GM23338 (cell line): ENCODE data around the gene NEURL1B. TPM values are rescaled to one million over a fixed set of nuclear protein-coding genes. Genes with fewer than 3 reads are reported as not detected.

ENCODE experiments used
- ATAC-seq: fragments of 200-7000 bp; cut with Tn5 transposase; 3 replicates; pipeline ENCODE4 v1.9.1; 2020
- DNase-seq: peaks from one replicate; pipeline ENCODE4 v3.0.0-alpha.2; 2015; ENCODE audit warnings: low spot score
- H2AFZ ChIP-seq: fragments of 200-600 bp; sonication (generic); 2 replicates; pipeline ENCODE4 v1.8.0; 2016; ENCODE audit warnings: antibody characterized with exemption, mild to moderate bottlenecking, moderate library complexity
- H3F3A ChIP-seq: fragments of 200-600 bp; sonication (generic); replicated peaks from 2 replicates; pipeline ENCODE4 v1.8.0; 2017; ENCODE audit warnings: antibody characterized with exemption, mixed run types, low read depth
- H3K27ac ChIP-seq: fragments of 200-600 bp; sonication (generic); 2 replicates; pipeline ENCODE4 v1.6.1; 2016; ENCODE audit warnings: low read depth
- H3K27me3 ChIP-seq: fragments of 200-600 bp; sonication (generic); 2 replicates; pipeline ENCODE4 v1.8.0; 2016; ENCODE audit warnings: mild to moderate bottlenecking, mixed run types, moderate library complexity; ENCODE audit not compliant: insufficient read depth
- H3K36me3 ChIP-seq: fragments of 200-600 bp; sonication (generic); 2 replicates; pipeline ENCODE4 v1.8.0; 2016; ENCODE audit warnings: mild to moderate bottlenecking; ENCODE audit not compliant: insufficient read depth
- H3K4me1 ChIP-seq: fragments of 200-600 bp; sonication (generic); 2 replicates; pipeline ENCODE4 v1.8.0; 2016; ENCODE audit warnings: mild to moderate bottlenecking, moderate library complexity; ENCODE audit not compliant: insufficient read depth
- H3K4me2 ChIP-seq: fragments of 200-600 bp; sonication (generic); 2 replicates; pipeline ENCODE4 v1.7.1; 2017; ENCODE audit warnings: mixed run types
- H3K4me3 ChIP-seq: fragments of 200-600 bp; sonication (generic); 2 replicates; pipeline ENCODE4 v1.6.1; 2016; ENCODE audit warnings: mixed run types
- H3K79me2 ChIP-seq: fragments of 200-600 bp; sonication (generic); replicated peaks from 2 replicates; pipeline ENCODE4 v1.8.0; 2017; ENCODE audit warnings: mild to moderate bottlenecking; ENCODE audit not compliant: insufficient read depth
- H3K9me2 ChIP-seq: fragments of 200-600 bp; sonication (generic); 2 replicates; pipeline ENCODE4 v1.8.0; 2017; ENCODE audit not compliant: insufficient read depth
- H4K20me1 ChIP-seq: fragments of 200-600 bp; sonication (generic); replicated peaks from 2 replicates; pipeline ENCODE4 v1.8.0; 2017; ENCODE audit warnings: mild to moderate bottlenecking; ENCODE audit not compliant: insufficient read depth
- H3K27ac Mint-ChIP-seq: 2 replicates; pipeline ENCODE4 v1.8.0; 2020; ENCODE audit warnings: inconsistent platforms, mild to moderate bottlenecking, moderate library complexity, mixed read lengths
- H3K27me3 Mint-ChIP-seq: 3 replicates; pipeline ENCODE4 v1.8.0; 2022; ENCODE audit warnings: low read depth, mild to moderate bottlenecking, moderate library complexity, mixed read lengths, inconsistent platforms; ENCODE audit not compliant: insufficient read depth, poor library complexity
- H3K36me3 Mint-ChIP-seq: 3 replicates; pipeline ENCODE4 v1.8.0; 2021; ENCODE audit warnings: low read depth, mild to moderate bottlenecking, inconsistent platforms, moderate library complexity, mixed read lengths
- H3K4me1 Mint-ChIP-seq: 3 replicates; pipeline ENCODE4 v1.8.0; 2020; ENCODE audit warnings: mild to moderate bottlenecking, inconsistent platforms, mixed read lengths
- H3K4me3 Mint-ChIP-seq: 3 replicates; pipeline ENCODE4 v1.8.0; 2021; ENCODE audit warnings: moderate library complexity, mild to moderate bottlenecking, inconsistent platforms, mixed read lengths
- H3K9me3 Mint-ChIP-seq: 3 replicates; pipeline ENCODE4 v1.8.0; 2020; ENCODE audit warnings: moderate library complexity, mild to moderate bottlenecking, inconsistent platforms, mixed read lengths
- CREB1 ChIP-seq: fragments of 250-450 bp; sonication (Bioruptor Pico); IDR thresholded peaks from 2 replicates; pipeline ENCODE4 v1.5.0; 2020; ENCODE audit warnings: low read depth, mild to moderate bottlenecking, moderate library complexity
- CTCF ChIP-seq, 2 experiments: fragments of 200-600 bp in 1 of 2; sonication (generic) in 1 of 2; conservative IDR thresholded peaks; 2 replicates each; pipeline versions ENCODE4 v1.5.1 to v1.6.1; 2016 to 2017; ENCODE audit warnings: antibody characterized with exemption in 2 of 2, low read depth in 2 of 2, mild to moderate bottlenecking in 2 of 2, moderate library complexity in 1 of 2
- ETS1 ChIP-seq: IDR thresholded peaks from 2 replicates; pipeline ENCODE4 v1.6.1; 2016; ENCODE audit warnings: antibody characterized with exemption
- EZH2 ChIP-seq: fragments of 200-600 bp; sonication (generic); IDR thresholded peaks from one replicate; pipeline ENCODE4 v1.8.0; 2017; ENCODE audit warnings: antibody characterized with exemption, mild to moderate bottlenecking, low read depth; ENCODE audit not compliant: unreplicated experiment
- EZH2phosphoT487 ChIP-seq: fragments of 200-600 bp; sonication (generic); IDR thresholded peaks from one replicate; pipeline ENCODE4 v1.8.1; 2018; ENCODE audit warnings: antibody characterized with exemption; ENCODE audit not compliant: unreplicated experiment
- JUNB ChIP-seq: IDR thresholded peaks from one replicate; pipeline ENCODE4 v1.6.1; 2016; ENCODE audit warnings: antibody characterized with exemption; ENCODE audit not compliant: unreplicated experiment
- NANOG ChIP-seq: IDR thresholded peaks from 2 replicates; pipeline ENCODE4 v1.6.1; 2016; ENCODE audit warnings: antibody characterized with exemption, borderline replicate concordance
- POLR2AphosphoS5 ChIP-seq: IDR thresholded peaks from 2 replicates; pipeline ENCODE4 v1.6.1; 2016; ENCODE audit warnings: antibody characterized with exemption, low read depth
- REST ChIP-seq: IDR thresholded peaks from one replicate; pipeline ENCODE4 v1.6.1; 2018; ENCODE audit warnings: antibody characterized with exemption; ENCODE audit not compliant: unreplicated experiment
- STAT1 ChIP-seq: IDR thresholded peaks from one replicate; pipeline ENCODE4 v1.6.1; 2016; ENCODE audit warnings: antibody characterized with exemption; ENCODE audit not compliant: unreplicated experiment
- ZNF114 ChIP-seq: fragments of 250-450 bp; sonication (Bioruptor Pico); IDR thresholded peaks from 2 replicates; pipeline ENCODE4 v1.5.0; 2020; ENCODE audit warnings: mild to moderate bottlenecking, moderate library complexity
- ZNF331 ChIP-seq: fragments of 250-450 bp; sonication (Bioruptor Pico); IDR thresholded peaks from 2 replicates; pipeline ENCODE4 v1.5.0; 2020; ENCODE audit warnings: low read depth, mild to moderate bottlenecking, moderate library complexity
- ZNF462 ChIP-seq: fragments of 250-450 bp; sonication (Bioruptor Pico); IDR thresholded peaks from 2 replicates; pipeline ENCODE4 v1.5.0; 2020; ENCODE audit warnings: mild to moderate bottlenecking, moderate library complexity
- polyA plus RNA-seq: library from polyadenylated mRNA; unstranded; fragments of >200 nt; fragmentation: Nextera tagmentation; extraction: Ambion mirVana; gene quantifications from 2 replicates; pipeline ENCODE4 v1.2.1, GENCODE V29; 2016
- total RNA-seq: library from RNA; depleted of rRNA; stranded (reverse); fragments of >200 nt; shearing (Covaris generic); gene quantifications from 2 replicates; pipeline ENCODE4 v1.2.3, GENCODE V29; 2014

Gene NEURL1B
- total and polyA plus RNA-seq, 2 experiments from 2014 or later: 1.9 to 13.3 TPM

GRCh38 chr5:172648013-172648381, 6.9 kb downstream of the NEURL1B start:
- Mint-ChIP-seq H3K4me3 (no peak overlapping the region), H3K9me3 (no peaks in the 10 kb centered on the region), H3K36me3 (no peaks in the 10 kb centered on the region), H3K4me1 (peaks cover 44% of the 10 kb centered on the region), H3K27ac (no peak overlapping the region), H3K27me3 (peaks cover 14% of the 10 kb centered on the region)
- Histone ChIP-seq H3K4me2 (no peak overlapping the region), H2AFZ (no peak overlapping the region), H3K27me3 (0 out of 2 replicates have a peak, but pooled peaks cover under 1% of the 10 kb centered on the region), H3K27ac (no peak overlapping the region), H3F3A (no peaks in the 10 kb centered on the region), H3K4me1 (peaks cover 22% of the 10 kb centered on the region), H3K79me2 (0 out of 2 replicates have a peak, but pooled peaks cover 3% of the 10 kb centered on the region), H3K36me3 (no peaks in the 10 kb centered on the region), H4K20me1 (peaks cover 4% of the 10 kb centered on the region; the same call in 1 of the 2 replicates), H3K9me2 (no peaks in the 10 kb centered on the region), H3K4me3 (no peak overlapping the region)
- TF ChIP-seq ETS1 (no peak), ZNF462 (CRISPR knock-in tag) (no peak), REST (no peak), CTCF (conservative IDR thresholded peaks at IDR 0.05; ENCODE audit: low read depth in 2 of 2) (no peak), ZNF114 (CRISPR knock-in tag) (no peak), JUNB (no peak), ZNF331 (CRISPR knock-in tag) (no peak), NANOG (no peak), POLR2AphosphoS5 (no peak), CREB1 (CRISPR knock-in tag) (no peak), STAT1 (no peak), EZH2phosphoT487 (no peak), EZH2 (no peak)
- no peak for DNase-seq
- no peak for ATAC-seq
